DMS53 treated with DMSO at 0.1 percent for 48 hours (cell line): ENCODE measurements around the gene ZBTB7B.

Experiments used
- DNase-seq: peaks from one replicate; lab custom pipeline; 2025; ENCODE audit not compliant: unreplicated experiment; lab: John Stamatoyannopoulos, UW

Gene ZBTB7B

DNA sequence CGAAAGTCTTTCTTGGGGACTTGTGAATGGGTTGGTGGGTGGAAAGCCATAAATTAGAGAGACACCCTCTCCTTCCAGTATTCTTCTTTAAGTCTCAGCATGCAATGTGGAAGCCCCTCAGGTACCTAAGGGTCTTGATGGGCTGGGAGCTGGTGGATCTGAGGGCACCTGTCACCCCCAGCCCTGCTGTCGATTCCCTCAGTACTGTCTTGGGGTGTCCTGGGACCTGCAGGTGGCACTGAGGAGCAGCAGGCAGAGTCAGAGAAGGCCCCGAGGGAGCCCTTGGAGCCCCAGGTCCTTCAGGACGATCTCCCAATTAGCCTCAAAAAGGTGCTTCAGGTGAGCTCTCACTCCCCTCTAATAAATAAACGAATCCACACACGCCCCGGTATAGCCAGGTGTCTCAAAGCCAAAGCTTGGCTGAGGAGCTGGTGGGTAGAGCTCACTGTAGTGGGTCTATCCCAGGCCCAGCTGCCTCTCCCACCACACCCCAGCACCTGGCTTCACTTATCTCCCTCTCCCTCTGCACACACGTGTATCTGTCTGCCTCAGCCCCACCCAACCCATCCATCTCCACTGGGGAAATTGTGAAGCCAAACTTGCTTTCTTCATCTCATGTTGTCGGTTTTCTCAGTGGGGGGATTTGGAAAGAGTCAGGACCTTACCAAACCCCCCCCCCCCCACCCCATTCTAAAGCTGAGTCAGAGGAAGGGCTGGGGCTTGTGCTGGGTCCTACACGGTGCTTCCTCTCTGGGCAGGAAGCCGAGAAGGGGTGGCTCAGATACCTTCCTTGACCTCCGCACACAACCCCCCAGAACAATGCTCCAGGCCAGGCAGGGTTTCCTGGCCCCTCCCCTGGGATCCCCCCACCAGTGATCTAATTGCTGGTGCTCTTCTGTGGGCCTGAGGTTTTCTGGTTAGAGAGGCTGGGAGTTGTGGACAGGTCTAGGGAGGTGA is 50.1 kb downstream of the ZBTB7B start:
- no peak for DNase-seq

DNA sequence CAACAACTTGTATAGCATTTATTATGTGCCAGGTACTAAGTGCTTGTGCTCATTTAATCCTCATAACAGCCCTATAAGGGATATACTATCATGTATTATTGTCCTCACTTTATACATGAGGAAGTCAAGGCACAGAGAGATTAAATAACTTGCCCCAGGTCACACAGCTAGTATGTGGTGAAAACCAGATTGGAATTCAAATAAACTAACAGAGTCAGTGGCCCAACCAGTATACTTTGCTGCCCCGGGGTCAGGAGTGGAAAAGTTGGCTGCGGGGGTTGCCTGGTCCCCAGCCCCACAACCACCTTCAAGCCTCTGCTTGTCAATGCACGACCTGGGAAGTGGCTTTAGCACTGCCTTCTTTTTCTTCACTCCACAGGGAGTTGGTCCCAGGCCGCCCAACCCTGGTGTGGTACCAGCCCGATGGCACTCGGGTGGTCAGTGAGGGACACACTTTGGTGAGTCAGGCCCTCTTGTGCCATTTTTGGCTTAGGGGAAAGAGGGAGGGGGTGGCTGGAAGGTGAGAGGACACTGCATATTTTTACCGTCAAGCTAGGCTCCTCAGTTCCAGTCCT is 51.0 kb downstream of the ZBTB7B start:
- no peak for DNase-seq

DNA sequence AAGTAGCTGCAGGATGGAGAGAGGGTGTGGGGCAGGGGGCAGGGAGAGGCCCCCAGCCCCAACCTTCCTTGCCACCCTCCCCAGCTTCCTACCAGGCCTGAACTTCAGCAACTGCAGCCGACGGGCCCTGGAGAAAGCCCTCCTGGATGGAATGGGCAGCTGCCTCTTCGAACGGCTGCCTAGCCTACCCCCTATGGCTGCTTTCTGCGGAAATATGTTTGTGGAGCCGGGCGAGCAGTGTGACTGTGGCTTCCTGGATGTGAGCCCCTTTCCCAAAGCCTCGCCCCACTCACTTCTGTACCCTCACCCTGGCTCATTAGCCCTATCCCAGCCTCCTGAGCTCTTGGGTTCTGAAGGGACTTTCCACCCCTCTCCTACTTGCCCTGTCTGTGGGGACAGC is 54.5 kb downstream of the ZBTB7B start:
- no peak for DNase-seq

DNA sequence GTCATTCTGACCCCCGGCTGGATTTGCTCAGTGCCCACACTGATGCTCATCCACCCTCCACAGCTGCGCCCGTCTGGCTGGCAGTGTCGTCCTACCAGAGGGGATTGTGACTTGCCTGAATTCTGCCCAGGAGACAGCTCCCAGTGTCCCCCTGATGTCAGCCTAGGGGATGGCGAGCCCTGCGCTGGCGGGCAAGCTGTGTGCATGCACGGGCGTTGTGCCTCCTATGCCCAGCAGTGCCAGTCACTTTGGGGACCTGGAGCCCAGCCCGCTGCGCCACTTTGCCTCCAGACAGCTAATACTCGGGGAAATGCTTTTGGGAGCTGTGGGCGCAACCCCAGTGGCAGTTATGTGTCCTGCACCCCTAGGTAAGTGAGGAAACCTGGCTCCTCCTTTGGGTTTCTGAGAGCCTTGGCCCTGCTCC is 55.2 kb downstream of the ZBTB7B start:
- DNase-seq = no peak

DNA sequence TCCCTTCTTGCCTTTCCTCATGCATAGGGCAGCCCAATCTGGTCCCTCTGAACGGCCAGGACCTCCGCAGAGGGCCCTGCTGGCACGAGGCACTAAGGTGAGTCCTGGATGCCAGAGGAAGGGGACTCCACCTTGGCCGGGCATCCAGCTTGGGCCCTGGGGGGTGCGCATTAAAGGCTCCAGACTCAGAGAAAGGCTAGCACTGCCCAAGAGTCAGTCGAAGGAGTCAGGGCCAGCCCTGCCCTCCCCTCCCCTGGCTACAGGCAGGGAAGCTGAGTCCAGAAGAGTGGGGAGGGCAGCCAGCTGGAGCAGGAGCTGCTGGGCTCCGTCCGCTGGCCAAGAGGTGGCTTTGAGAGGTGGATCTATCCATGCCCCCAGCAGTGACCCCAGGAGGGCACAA is 58.1 kb downstream of the ZBTB7B start:
- no peak for DNase-seq

DNA sequence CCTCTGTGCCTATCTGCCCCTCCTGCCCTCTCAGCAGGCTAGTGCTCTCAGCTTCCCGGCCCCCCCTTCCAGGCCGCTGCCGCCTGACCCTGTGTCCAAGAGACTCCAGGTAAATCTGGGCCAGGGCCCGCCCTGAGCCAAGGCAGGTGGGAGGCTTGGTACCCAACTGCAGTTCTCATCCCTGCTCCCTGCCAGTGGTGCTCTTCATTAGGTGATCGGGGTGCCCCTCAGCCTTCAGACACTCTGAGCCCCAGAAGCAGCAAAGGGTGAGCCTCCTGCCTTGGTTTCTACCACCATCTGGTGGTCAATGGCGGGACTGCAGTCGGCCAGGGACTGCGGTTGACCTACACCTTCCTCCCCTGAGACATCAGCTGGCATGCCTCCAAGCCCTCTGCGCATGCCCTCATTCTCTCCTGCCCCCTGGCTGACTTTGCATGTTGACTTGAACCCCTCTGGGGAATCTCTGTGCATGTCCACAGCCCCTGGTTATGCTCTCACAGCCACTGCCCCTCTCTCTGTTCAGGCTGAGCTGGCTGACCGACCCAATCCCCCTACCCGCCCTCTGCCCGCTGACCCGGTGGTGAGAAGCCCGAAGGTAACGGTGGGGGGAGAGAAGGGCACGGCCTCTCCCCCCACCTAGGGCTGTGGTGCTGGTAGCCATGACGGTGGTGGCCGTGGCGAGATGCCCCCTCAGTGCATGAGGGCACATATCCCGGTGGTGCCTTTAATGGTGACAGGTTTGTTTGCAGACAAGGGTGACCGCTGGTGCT is 59.0 kb downstream of the ZBTB7B start:
- DNase-seq = peak; percentile 77

DNA sequence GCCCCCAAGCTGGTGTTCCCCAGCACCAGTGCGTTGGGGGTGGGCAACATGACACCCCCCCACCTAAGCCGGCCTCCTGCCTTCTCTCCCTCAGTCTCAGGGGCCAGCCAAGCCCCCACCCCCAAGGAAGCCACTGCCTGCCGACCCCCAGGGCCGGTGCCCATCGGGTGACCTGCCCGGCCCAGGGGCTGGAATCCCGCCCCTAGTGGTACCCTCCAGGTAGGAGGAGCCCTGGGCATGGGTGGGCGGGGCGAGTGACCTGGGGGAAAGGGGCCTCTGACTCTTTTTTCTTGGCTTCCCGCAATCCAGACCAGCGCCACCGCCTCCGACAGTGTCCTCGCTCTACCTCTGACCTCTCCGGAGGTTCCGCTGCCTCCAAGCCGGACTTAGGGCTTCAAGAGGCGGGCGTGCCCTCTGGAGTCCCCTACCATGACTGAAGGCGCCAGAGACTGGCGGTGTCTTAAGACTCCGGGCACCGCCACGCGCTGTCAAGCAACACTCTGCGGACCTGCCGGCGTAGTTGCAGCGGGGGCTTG is 59.6 kb downstream of the ZBTB7B start:
- no peak for DNase-seq

DNA sequence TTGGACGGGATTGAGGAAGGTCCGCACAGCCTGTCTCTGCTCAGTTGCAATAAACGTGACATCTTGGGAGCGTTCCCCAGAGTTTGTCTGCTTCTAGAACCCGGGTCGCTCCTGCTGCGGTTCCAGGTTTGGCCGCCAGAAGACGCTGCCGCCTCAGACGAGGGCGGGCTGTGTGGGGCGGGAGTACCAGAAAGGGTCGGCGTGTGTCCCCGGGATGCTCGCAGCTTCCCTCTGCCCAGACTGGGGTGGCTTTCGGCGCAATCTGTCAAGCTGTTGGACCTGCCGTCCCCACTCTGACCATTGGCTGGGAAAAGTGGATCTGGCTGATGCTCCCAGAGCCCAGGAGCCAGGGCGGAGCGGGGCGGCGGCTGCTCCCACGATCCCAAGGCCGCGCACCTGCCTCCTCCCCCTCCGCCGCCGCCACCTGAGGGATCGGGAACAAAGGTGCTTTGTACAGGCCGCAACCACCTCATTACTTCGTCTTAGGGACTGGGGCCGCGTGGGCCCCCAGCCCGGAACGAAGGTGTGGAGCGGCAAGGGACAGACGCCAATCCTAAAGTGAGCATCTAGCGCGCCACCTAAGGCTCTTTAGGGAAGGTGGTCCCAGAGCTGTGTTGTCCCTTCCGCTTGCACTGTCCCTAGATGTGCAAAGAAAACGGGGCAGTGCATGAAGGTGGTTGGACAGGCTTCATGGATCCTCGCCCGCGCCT is 60.3 kb downstream of the ZBTB7B start:
- DNase-seq = peak; percentile 52

DNA sequence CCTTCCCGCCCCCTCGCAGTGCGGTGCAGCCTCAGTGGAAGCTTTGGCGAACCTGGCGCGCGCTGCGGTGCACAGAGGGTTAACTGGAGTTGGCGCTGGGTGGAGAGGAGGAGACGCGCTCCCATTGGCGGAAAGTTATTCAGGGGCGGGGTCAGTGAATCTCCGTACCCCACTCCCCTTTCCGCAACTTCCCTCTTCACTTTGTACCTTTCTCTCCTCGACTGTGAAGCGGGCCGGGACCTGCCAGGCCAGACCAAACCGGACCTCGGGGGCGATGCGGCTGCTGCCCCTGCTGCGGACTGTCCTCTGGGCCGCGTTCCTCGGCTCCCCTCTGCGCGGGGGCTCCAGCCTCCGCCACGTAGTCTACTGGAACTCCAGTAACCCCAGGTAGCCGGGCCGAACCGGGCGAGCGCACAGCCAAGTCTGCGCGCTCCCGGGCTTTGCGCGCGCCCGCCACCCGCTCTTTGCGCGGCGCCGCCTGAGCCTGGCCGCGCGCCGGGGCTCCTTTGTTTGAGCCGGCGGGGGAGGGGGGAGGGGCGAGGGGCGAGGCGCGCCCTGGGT is 61.0 kb downstream of the ZBTB7B start, which contains the start of gene EFNA4:
EFNA4 (plus strand) TSS at position 191 of the 561 bp plus-strand sequence; CDS start at position 275, 84 bp downstream.
- DNase-seq = peak; percentile 75

DNA sequence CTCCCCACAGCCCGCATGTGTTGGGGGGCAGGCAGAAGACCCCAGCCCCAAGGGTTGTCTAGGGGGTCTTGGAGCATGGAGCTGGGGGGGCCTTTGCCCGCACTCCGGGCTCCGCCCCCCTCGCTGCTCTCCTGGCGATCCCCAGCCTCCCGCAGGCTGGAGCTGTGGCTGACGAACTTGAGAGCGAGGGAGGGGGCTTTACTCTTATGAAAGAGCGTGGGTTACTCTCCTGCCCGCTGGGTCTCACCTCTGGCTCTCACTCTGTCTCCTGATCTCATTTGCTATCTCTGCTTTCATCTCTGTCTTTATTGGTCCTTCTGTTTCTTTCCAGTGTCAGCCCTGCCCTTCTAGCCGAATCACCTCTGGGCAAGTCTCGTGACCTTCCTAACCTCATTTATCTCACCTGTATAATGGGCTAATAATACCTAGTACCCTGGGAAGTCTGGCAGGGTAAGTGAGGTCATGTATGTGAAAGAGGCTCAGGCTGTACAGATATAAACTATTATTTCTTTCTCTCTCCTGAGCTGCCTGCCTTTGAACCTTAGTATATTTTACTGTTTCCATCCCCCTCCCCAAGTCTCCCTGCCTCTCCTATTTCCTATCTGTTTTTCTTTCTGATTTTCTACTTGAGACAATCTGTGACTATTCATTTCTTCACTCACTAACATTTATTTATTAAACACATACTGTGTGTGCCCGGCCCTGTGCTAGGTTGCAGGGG is 61.7 kb downstream of the ZBTB7B start:
- DNase-seq = peak; percentile 39

DNA sequence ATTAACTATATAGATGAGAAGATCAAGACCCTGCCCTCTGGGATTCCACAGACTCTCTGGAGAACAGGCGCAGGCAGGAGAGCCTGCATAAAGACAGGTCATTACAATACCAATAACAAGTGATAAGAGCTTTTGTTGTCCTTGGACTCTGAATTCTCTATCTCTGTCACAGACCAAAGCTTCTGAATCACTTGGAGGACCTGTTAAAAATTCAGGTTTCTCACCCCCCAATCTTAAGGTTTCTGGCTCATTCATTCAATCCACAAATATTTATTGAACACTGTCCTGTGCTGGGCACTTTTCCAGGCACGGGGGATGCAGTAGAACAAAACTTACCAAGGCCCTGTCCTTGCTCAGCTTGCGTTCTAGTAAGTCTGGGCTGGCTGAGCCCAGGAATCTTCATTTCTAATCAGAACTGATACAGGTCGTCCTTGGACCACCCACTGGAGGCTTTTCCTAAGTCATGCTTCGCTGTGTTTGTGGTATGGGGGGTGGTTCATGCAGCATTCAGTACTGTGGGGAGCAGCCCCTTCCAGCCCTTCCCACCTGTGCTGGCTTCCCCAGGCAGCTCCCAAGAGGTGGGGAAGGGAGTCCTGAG is 62.3 kb downstream of the ZBTB7B start:
- no peak for DNase-seq

DNA sequence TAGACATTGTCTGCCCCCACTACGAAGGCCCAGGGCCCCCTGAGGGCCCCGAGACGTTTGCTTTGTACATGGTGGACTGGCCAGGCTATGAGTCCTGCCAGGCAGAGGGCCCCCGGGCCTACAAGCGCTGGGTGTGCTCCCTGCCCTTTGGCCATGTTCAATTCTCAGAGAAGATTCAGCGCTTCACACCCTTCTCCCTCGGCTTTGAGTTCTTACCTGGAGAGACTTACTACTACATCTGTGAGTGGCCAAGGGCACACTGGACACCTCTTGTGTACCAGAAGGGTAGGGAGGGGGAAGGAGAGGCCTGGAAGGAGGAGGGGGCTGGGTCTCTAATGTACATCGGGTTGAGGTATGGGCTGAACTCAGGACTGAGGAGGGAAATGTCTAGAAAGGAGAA is 64.2 kb downstream of the ZBTB7B start:
- no peak for DNase-seq
